ENCODE measurements around the gene BLID. TPM values are rescaled to one million over a fixed set of nuclear protein-coding genes. Genes with fewer than 3 reads are reported as not detected.

Gene BLID
- polyA plus RNA-seq, 1 donor (not counting 4 experiments of a cell fraction or from before 2014, with no cell fraction given) = 0.18 TPM

DNA sequence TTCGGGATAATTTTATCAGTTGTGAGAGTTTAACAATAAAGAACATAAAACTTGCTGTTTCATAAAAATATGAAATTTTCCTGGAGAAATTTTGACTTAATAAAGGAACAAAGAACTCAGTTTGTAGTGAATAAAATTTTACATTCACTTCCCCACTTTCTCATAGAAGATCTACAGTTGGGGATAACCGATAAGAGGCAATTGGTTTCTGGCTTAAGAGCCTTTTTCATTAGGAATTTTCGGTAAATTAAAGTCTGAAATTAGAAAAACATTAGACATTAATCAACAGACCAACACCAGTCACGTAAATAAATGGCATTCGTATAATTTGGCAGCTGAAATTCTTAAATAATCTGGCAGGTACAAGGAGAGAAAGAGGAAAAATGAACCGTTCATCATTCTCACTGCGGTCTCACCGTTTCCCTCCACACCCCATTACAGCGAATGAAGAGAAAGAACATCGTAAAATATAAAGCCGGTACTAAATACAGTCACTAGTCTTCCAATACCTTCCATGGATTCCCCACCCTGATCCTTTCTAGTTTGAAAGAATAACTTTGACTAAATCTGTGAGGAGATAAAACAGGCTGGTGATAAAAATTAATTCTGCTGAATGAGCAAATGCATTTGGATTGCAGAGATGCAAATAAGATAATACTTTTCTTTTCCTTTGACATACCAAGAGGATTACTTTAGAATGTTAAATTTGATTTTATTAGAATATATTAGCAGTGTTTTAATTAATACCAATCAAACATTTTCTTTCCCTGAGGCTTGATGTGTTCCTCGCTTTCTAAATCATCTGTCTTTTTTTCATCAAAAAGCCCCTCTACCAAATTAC lies 19.5 kb downstream of the BLID start:
- Histone ChIP-seq H3K9me3 (ENCODE audit: control insufficient read depth, low read depth, low read length) (no peaks in the 10 kb centered on the region), H3K27ac (ENCODE audit: control insufficient read depth, insufficient read depth, low read length) (peak overlapping the region; percentile 19), H3K9me1 (ENCODE audit: control insufficient read depth, extremely low read depth, insufficient read depth, low read length) (no peaks in the 10 kb centered on the region), H3K36me3 (ENCODE audit: control insufficient read depth in 2 of 2, extremely low read depth in 1 of 2, insufficient read depth in 2 of 2, low read length in 2 of 2) (peaks cover 0 to 7% of the 10 kb centered on the region in 2 experiments), H3K9ac (ENCODE audit: control insufficient read depth, extremely low read depth, insufficient read depth, low read length) (no peak overlapping the region), H3K79me2 (ENCODE audit: control insufficient read depth, insufficient read depth, low read length) (peaks cover 68% of the 10 kb centered on the region), H2AFZ (ENCODE audit: control insufficient read depth, low read length) (no peak overlapping the region), H3K27me3 (ENCODE audit: control insufficient read depth, extremely low read depth, insufficient read depth, low read length) (no peaks in the 10 kb centered on the region), H3K4me2 (ENCODE audit: control insufficient read depth, extremely low read depth, insufficient read depth, low read depth, low read length) (peak overlapping the region; percentile 53), H3K4me3 (ENCODE audit: control insufficient read depth in 2 of 3, extremely low read depth in 1 of 3, insufficient read depth in 2 of 3, low read depth in 1 of 3, low read length in 3 of 3) (peak overlapping the region in 2 of 3 experiments; percentile 41 to 45), H4K20me1 (ENCODE audit: control insufficient read depth, extremely low read depth, insufficient read depth, low read length) (no peaks in the 10 kb centered on the region), H3K4me1 (ENCODE audit: control insufficient read depth, extremely low read depth, insufficient read depth, low read length) (peaks cover 47% of the 10 kb centered on the region)
- DNase-seq (ENCODE audit: low read depth, low spot score) = no peak
- dilution Hi-C loops (cut with MboI; ENCODE audit: extremely low pct_ligation_motif_present, low sequenced_read_pairs) = no loop called here
- TF ChIP-seq, protein P1, sequence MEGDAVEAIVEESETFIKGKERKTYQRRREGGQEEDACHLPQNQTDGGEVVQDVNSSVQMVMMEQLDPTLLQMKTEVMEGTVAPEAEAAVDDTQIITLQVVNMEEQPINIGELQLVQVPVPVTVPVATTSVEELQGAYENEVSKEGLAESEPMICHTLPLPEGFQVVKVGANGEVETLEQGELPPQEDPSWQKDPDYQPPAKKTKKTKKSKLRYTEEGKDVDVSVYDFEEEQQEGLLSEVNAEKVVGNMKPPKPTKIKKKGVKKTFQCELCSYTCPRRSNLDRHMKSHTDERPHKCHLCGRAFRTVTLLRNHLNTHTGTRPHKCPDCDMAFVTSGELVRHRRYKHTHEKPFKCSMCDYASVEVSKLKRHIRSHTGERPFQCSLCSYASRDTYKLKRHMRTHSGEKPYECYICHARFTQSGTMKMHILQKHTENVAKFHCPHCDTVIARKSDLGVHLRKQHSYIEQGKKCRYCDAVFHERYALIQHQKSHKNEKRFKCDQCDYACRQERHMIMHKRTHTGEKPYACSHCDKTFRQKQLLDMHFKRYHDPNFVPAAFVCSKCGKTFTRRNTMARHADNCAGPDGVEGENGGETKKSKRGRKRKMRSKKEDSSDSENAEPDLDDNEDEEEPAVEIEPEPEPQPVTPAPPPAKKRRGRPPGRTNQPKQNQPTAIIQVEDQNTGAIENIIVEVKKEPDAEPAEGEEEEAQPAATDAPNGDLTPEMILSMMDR (optimal IDR thresholded peaks at IDR 0.05 in 1 of 3, IDR thresholded peaks at IDR 0.05 in 1 of 3, conservative IDR thresholded peaks at IDR 0.05 in 1 of 3; ENCODE audit: extremely low read depth in 1 of 3, insufficient read depth in 2 of 3, low read length in 3 of 3) = no peak
- TF ChIP-seq EZH2 (IDR thresholded peaks at IDR 0.05; ENCODE audit: low read length) = no peak
- no peak for FAIRE-seq

DNA sequence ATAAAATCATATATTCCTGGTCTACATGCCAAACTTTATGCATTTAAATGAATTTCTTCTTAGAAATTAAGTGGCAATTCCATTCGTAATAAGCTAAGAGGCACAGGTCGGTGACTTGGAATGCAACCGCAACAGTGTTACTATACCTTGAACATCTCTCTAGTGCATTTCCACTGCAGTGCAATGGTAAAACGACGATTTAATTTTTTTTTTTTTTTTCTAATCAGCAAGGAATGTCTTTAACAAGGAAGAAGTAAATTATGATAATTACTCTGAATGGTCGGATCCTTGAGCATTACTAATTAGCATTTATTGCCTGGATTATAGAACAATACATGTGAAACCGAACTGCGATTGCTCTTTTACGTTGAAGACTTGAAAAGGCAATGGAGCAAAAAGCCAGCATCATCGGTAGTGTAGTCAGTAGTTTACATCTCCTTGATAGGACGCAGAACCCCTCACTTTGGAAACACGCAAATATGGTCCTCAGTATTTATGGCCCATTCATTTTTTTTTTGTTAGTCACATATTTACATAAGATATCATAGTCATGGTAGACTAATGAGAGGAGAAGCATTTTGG lies 20.2 kb downstream of the BLID start:
- H3K4me1 ChIP-seq (ENCODE audit: control insufficient read depth, extremely low read depth, insufficient read depth, low read length) = peaks cover 40% of the 10 kb centered on the region
- no peak overlapping the region for H3K9ac ChIP-seq (ENCODE audit: control insufficient read depth, extremely low read depth, insufficient read depth, low read length)
- TF ChIP-seq, protein P1 (optimal IDR thresholded peaks at IDR 0.05 in 1 of 3, IDR thresholded peaks at IDR 0.05 in 1 of 3, conservative IDR thresholded peaks at IDR 0.05 in 1 of 3; ENCODE audit: extremely low read depth in 1 of 3, insufficient read depth in 2 of 3, low read length in 3 of 3) = no peak
- no peak for TF ChIP-seq EZH2 (IDR thresholded peaks at IDR 0.05; ENCODE audit: low read length)
- no peaks in the 10 kb centered on the region for H3K27me3 ChIP-seq (ENCODE audit: control insufficient read depth, extremely low read depth, insufficient read depth, low read length)
- H2AFZ ChIP-seq (ENCODE audit: control insufficient read depth, low read length) = no peak overlapping the region
- dilution Hi-C loops (cut with MboI; ENCODE audit: extremely low pct_ligation_motif_present, low sequenced_read_pairs) = no loop called here
- no peak overlapping the region for H3K27ac ChIP-seq (ENCODE audit: control insufficient read depth, insufficient read depth, low read length)
- H3K4me3 ChIP-seq (ENCODE audit: control insufficient read depth in 2 of 3, extremely low read depth in 1 of 3, insufficient read depth in 2 of 3, low read depth in 1 of 3, low read length in 3 of 3) = no peak overlapping the region
- H3K79me2 ChIP-seq (ENCODE audit: control insufficient read depth, insufficient read depth, low read length) = peaks cover 65% of the 10 kb centered on the region
- no peaks in the 10 kb centered on the region for H3K9me1 ChIP-seq (ENCODE audit: control insufficient read depth, extremely low read depth, insufficient read depth, low read length)
- H4K20me1 ChIP-seq (ENCODE audit: control insufficient read depth, extremely low read depth, insufficient read depth, low read length) = no peaks in the 10 kb centered on the region
- H3K9me3 ChIP-seq (ENCODE audit: control insufficient read depth, low read depth, low read length) = no peaks in the 10 kb centered on the region
- FAIRE-seq (no peak), DNase-seq (ENCODE audit: low read depth, low spot score) (no peak)
- H3K4me2 ChIP-seq (ENCODE audit: control insufficient read depth, extremely low read depth, insufficient read depth, low read depth, low read length) = no peak overlapping the region
- H3K36me3 ChIP-seq (ENCODE audit: control insufficient read depth in 2 of 2, extremely low read depth in 1 of 2, insufficient read depth in 2 of 2, low read length in 2 of 2) = peaks cover 0 to 11% of the 10 kb centered on the region in 2 experiments

Data from keratinocyte (primary cell).